GM23338 (cell line): ENCODE measurements around the gene LHB. TPM values are rescaled to one million over a fixed set of nuclear protein-coding genes. Genes with fewer than 3 reads are reported as not detected.

Source experiments
- CREB1 ChIP-seq: fragments of 250-450 bp; sonication (Bioruptor Pico); IDR thresholded peaks from 2 replicates; pipeline ENCODE4 v1.5.0; 2020; ENCODE audit warnings: low read depth, mild to moderate bottlenecking, moderate library complexity
- CTCF ChIP-seq, 2 experiments: fragments of 200-600 bp in 1 of 2; sonication (generic) in 1 of 2; conservative IDR thresholded peaks; 2 replicates each; pipeline versions ENCODE4 v1.5.1 to v1.6.1; 2016 to 2017; ENCODE audit warnings: antibody characterized with exemption in 2 of 2, low read depth in 2 of 2, mild to moderate bottlenecking in 2 of 2, moderate library complexity in 1 of 2
- ETS1 ChIP-seq: IDR thresholded peaks from 2 replicates; pipeline ENCODE4 v1.6.1; 2016; ENCODE audit warnings: antibody characterized with exemption
- EZH2 ChIP-seq: fragments of 200-600 bp; sonication (generic); IDR thresholded peaks from one replicate; pipeline ENCODE4 v1.8.0; 2017; ENCODE audit warnings: antibody characterized with exemption, mild to moderate bottlenecking, low read depth; ENCODE audit not compliant: unreplicated experiment
- NANOG ChIP-seq: IDR thresholded peaks from 2 replicates; pipeline ENCODE4 v1.6.1; 2016; ENCODE audit warnings: antibody characterized with exemption, borderline replicate concordance
- POLR2AphosphoS5 ChIP-seq: IDR thresholded peaks from 2 replicates; pipeline ENCODE4 v1.6.1; 2016; ENCODE audit warnings: antibody characterized with exemption, low read depth
- STAT1 ChIP-seq: IDR thresholded peaks from one replicate; pipeline ENCODE4 v1.6.1; 2016; ENCODE audit warnings: antibody characterized with exemption; ENCODE audit not compliant: unreplicated experiment
- ZNF331 ChIP-seq: fragments of 250-450 bp; sonication (Bioruptor Pico); IDR thresholded peaks from 2 replicates; pipeline ENCODE4 v1.5.0; 2020; ENCODE audit warnings: low read depth, mild to moderate bottlenecking, moderate library complexity
- ZNF462 ChIP-seq: fragments of 250-450 bp; sonication (Bioruptor Pico); IDR thresholded peaks from 2 replicates; pipeline ENCODE4 v1.5.0; 2020; ENCODE audit warnings: mild to moderate bottlenecking, moderate library complexity
- polyA plus RNA-seq: library from polyadenylated mRNA; unstranded; fragments of >200 nt; fragmentation: Nextera tagmentation; extraction: Ambion mirVana; gene quantifications from 2 replicates; pipeline ENCODE4 v1.2.1, GENCODE V29; 2016
- total RNA-seq: library from RNA; depleted of rRNA; stranded (reverse); fragments of >200 nt; shearing (Covaris generic); gene quantifications from 2 replicates; pipeline ENCODE4 v1.2.3, GENCODE V29; 2014

Gene LHB
- total and polyA plus RNA-seq, 2 experiments from 2014 or later = 0.76 TPM; not detected in 1

- TF ChIP-seq ZNF462 (CRISPR knock-in tag) = no peak
- TF ChIP-seq CTCF (conservative IDR thresholded peaks at IDR 0.05; ENCODE audit: low read depth in 2 of 2) = no peak
- TF ChIP-seq CREB1 (CRISPR knock-in tag) = no peak
- no peak for TF ChIP-seq STAT1
- no peak for TF ChIP-seq NANOG
- no peak for TF ChIP-seq ETS1
- no peak for TF ChIP-seq EZH2
- no peak for TF ChIP-seq ZNF331
- no peak for TF ChIP-seq POLR2AphosphoS5
Measured at GRCh38 chr19:49061000-49061399, 44.1 kb upstream of the LHB start (continued).
